SKM-1 (cell line): ENCODE data around the gene ADGRG3.

Experiments
- DNase-seq: peaks from one replicate; lab custom pipeline; 2025; ENCODE audit not compliant: unreplicated experiment; lab: John Stamatoyannopoulos, UW

The ADGRG3 gene

GRCh38 chr16:57645691-57646387, 22.3 kb upstream of the ADGRG3 start:
- no peak for DNase-seq

- DNase-seq, result no peak
These were observed 21.6 kb upstream of the ADGRG3 start for GRCh38 chr16:57646388-57647039.

- no peak for DNase-seq
These were observed 20.8 kb upstream of the ADGRG3 start for GRCh38 chr16:57647136-57647875.

DNA sequence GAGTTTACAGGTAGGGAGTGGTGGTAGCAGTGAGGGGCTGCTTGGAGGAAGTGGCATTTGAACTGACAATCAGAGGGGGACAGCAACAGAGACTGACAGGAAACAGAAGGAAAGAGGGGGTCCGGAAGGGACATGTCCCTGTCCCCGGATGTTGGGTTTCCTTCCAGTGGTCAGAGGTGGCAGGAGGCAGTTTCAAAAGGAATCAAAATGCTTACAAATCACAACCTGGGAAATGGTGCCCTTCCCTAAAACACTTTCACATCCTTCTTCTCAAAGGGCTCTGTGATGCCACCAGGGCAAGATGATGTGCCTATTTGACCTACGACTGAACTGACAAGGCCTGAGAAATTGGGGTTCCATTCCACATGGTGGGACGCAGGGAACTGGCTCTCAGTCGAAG, 20.0 kb upstream of the ADGRG3 start:
- no peak for DNase-seq

DNA sequence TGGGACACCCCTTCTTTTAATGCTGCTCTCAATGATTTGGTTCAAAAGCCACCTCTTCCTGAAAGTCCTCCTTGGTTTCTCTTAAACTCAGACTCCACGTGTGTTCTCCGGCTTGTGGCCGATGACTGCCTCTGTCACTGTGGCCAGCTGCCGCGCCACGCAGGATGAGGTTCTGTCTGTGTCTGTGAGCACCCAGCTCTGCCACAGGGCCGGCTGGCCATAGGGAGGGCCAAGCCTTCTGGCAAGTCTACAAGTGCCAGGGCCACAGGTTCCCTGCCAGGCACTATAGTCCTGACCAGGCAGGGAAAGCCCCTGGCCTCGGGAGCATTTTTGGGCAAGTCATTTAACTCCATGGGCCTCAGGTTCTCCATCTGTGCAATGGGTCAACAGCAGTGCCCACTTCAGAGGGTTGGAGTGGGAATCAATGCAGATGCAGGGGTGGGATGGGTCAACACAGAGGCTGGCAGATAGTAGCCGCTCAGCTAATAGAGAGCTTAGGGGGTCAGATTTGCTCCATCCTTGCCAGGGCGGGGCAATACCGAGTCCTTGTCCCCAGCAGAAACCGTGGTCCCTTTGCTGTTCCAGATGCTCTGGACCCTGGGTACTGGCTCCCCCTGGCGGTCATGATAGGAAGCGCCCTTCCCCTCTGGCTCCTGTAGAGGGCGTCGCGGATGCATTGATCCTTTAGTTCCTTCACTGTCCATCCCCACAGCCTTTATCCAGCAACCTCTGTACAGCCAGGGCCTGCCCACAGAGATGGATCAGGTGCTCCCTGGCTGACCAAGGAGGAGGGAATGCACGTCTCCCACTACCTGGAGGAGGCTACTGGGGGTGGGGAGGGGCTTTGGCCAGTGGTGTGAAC, 19.3 kb upstream of the ADGRG3 start:
- DNase-seq, result peak; percentile 89

DNA sequence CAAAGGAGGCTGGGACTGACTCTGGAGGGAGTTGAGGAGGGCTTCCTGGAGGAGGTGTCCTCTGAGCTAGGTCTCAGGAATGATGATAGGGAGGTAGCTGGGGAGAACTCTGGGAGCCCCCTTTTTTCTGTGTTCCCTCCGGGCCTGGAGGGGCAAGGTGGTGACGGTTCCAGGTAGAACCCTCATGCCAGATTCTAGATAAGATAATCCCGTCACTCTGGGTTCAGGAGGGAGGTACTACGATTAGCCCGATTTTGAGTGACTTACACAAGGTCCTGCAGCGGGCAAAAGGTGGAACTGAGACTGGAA, 18.7 kb upstream of the ADGRG3 start:
- DNase-seq, result no peak

- DNase-seq, result no peak
These were observed 18.3 kb upstream of the ADGRG3 start for GRCh38 chr16:57649846-57650245.

- no peak for DNase-seq
These were observed 16.5 kb upstream of the ADGRG3 start for GRCh38 chr16:57651344-57652333.

DNA sequence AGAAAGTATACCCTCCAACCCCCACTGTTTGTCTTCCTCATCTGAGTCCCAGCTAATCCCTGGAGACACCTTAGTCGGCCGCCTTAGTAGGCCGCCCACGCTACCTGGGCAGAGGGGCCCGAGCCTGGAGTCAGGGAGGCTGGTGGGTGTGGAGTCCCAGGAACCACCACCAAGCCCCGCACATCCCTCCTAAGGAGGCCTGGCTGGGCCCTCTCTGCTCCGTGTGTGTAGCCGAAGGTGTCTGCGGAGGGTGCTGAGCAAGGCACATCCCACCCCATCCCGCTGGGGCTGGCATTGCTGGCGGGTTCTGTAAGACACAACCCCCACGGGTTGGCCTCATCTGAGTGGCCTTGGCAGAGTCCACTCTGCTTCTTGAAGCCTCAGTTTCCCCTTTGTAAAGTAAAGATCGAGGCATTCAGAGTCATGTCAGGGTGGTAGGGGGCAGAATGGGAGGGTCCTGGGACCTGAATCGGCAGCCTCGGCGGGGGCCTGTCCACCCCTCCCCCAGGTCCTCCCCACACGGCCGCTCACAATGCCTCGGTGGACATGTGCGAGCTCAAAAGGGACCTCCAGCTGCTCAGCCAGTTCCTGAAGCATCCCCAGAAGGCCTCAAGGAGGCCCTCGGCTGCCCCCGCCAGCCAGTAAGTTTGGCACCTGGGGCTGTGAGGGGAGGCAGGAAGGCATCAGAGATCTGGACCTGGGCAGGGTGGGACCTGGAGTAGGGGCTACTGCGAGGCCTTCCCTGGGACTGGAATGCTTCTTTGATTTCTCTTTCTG, 15.2 kb upstream of the ADGRG3 start:
- no peak for DNase-seq

GRCh38 chr16:57653936-57654335, 14.2 kb upstream of the ADGRG3 start:
- no peak for DNase-seq

DNA sequence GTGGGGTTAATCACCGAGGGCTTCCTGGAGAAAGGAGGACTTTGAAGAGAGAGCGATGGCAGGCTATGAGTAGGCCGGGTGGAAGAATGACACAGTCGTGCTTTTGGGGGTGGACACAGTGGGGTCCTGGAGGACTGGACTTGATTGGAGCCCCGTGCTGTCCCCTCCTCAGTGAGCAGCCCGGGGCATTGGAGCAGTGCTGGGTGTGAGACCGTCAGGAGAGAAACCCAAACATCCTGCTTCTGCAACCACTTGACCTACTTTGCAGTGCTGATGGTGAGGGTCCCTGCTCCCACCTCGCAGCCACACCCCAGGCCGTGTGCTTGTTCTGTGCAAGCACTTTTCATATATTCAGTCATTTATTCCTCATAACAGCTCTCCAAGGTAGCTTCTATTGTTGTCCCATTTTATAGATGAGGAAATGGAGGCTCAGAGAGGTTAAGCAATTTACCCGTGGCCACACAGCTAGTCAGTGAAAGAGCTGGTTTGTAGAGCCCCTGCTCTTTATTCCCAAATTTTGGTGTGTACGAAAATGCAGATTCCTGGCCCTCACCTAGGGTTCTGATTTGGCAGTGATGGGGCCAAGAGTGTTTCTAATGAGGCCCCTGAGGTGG, 11.7 kb upstream of the ADGRG3 start:
- no peak for DNase-seq

GRCh38 chr16:57657228-57657627, 10.9 kb upstream of the ADGRG3 start:
- DNase-seq, result no peak

GRCh38 chr16:57658130-57658877, 9.8 kb upstream of the ADGRG3 start:
- DNase-seq, result no peak

- DNase-seq, result no peak
These were observed 9.0 kb upstream of the ADGRG3 start for GRCh38 chr16:57658878-57659674.

GRCh38 chr16:57660715-57661463, 7.2 kb upstream of the ADGRG3 start:
- DNase-seq, result no peak

DNA sequence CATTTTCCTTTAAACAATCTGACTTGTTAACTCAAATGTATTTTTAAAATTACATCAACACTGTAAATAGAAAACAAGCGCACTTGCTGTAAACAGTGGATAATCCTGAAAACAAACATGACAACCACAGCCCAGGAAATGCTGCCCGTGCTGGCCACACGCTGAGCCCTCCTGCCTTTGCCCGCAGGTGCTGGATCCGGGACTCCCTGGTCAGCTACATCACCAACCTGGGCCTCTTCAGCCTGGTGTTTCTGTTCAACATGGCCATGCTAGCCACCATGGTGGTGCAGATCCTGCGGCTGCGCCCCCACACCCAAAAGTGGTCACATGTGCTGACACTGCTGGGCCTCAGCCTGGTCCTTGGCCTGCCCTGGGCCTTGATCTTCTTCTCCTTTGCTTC, 6.6 kb upstream of the ADGRG3 start:
- DNase-seq, result no peak
